Stimulated activated CD4-positive, alpha-beta T cell treated with anti-CD3 and anti-CD28 coated beads, Interleukin-15, amount 100 ng/mL, for 1 hour (primary cell): ENCODE measurements around the gene IMMP2L.

Source experiments
- DNase-seq, 2 donors: peaks; one replicate each; pipeline ENCODE4 v3.0.0-alpha.2; 2020; ENCODE audit warnings: low read depth in 1 of 2, low spot score in 1 of 2

IMMP2L gene

GRCh38 chr7:111045449-111045848 is 516.8 kb downstream of the IMMP2L start:
- DNase-seq, result no peak

- no peak for DNase-seq
These were observed 518.7 kb downstream of the IMMP2L start for GRCh38 chr7:111043561-111043960.

GRCh38 chr7:111042842-111043241 is 519.5 kb downstream of the IMMP2L start:
- no peak for DNase-seq

GRCh38 chr7:111041577-111041976 is 520.7 kb downstream of the IMMP2L start:
- DNase-seq, result no peak

- no peak for DNase-seq
These were observed 524.1 kb downstream of the IMMP2L start for GRCh38 chr7:111038185-111038584.

GRCh38 chr7:111031916-111032315 is 530.4 kb downstream of the IMMP2L start:
- DNase-seq, result no peak

DNA sequence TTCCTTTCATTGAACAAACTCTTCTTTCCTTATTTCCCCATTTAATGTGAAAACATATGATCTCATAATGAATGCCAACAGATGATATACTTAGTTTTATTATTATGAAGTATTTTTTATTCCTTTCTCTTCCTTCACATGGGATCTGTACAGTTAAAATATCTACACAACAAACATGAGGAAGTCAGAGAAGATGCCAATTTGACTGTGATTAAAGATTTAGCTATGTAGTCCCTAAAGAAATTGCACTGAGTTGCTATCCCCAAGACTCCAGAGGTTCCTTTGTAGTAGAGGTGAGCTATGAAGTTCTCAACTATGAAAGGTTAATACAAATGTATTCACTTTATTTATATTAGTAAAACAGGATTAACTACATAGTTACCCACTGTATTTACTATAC is 532.0 kb downstream of the IMMP2L start:
- DNase-seq, result no peak

DNA sequence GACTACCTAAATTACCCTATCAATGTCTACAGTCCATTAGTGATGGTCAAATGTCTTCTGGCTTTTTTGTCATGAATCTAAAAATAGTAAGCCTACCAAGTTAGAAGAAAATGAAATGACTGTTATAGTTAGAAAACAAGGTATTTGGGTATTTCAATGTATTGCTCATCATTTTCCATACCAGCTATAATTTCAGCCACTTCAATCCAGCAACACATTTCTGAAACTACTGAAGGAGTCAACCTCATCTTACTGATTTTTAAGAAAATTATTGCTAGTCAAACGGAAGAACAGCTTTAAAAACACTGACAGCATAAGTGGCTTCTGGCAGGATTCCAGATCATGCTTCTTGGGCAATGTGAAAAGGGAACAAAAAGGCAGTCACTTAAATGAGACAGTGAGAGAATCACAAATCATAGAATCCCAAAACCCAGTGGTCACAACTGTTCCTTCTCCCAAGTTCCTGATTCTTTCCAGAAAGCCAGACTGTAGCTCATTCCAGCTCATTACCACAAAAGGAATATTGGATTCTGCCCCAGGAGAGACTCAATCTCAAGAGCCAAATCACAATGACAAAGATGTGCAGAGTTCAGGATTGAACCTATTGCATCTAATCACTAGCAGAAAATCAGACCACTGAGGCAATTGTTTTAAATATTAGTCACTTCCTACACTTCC is 532.6 kb downstream of the IMMP2L start:
- no peak for DNase-seq

- no peak for DNase-seq
These were observed 533.1 kb downstream of the IMMP2L start for GRCh38 chr7:111029141-111029572.

- DNase-seq, result no peak
These were observed 534.9 kb downstream of the IMMP2L start for GRCh38 chr7:111027396-111027795.

GRCh38 chr7:111026806-111027205 is 535.5 kb downstream of the IMMP2L start:
- DNase-seq, result no peak

GRCh38 chr7:111026343-111026742 is 535.9 kb downstream of the IMMP2L start:
- no peak for DNase-seq

GRCh38 chr7:111025006-111025405 is 537.3 kb downstream of the IMMP2L start:
- DNase-seq, result no peak

- no peak for DNase-seq
These were observed 543.1 kb downstream of the IMMP2L start for GRCh38 chr7:111018960-111019736.

GRCh38 chr7:111018447-111018846 is 543.8 kb downstream of the IMMP2L start:
- no peak for DNase-seq

- no peak for DNase-seq
These were observed 548.2 kb downstream of the IMMP2L start for GRCh38 chr7:111014079-111014478.

GRCh38 chr7:111012799-111013675 is 549.3 kb downstream of the IMMP2L start:
- DNase-seq, result no peak

DNA sequence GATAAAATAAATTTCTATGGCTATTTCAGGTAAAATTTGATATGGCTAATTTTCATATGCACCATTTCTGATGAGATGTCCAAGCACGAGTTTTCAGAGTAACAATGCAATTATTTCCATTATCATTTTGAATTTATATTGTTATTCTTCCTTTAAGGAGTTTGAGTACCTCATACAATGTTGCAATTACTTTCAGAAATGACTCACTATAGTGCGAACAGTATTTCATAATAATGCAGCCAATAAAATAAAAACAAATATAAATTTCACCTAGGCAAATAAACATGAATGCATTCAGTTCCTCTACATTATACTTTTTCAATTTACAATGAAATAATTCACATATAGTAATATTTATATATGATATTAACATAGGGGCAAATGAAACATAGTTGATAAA is 550.1 kb downstream of the IMMP2L start:
- DNase-seq, result no peak

- no peak for DNase-seq
These were observed 550.8 kb downstream of the IMMP2L start for GRCh38 chr7:111011520-111011919.

GRCh38 chr7:111010798-111011197 is 551.5 kb downstream of the IMMP2L start:
- DNase-seq, result no peak

DNA sequence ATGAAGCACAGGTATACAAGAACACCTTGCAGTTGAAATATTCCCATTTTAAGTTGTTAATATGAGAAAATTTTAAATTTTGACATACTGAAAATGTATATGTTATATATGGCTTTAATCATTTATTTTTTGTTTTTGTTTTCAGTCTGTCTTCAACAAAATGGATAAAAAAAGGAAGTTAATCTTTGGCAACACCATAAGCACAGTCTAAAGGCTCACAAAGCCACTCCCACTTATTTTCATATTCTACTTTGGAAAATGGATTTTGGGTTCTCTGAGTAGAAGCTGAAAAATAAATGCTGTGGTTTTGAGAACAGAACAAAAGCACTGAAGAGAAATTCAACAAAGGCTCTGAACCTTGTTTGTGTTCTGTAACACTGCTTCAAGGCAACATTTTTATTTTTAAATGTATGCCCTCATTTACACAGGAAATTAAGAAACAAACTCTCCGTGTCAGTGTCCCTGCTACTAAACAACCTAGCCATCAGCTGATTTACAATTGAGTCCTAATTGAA is 552.7 kb downstream of the IMMP2L start:
- no peak for DNase-seq
